ENCODE data around the gene CLDN22. TPM values are rescaled to one million over a fixed set of nuclear protein-coding genes. Genes with fewer than 3 reads are reported as not detected.

The CLDN22 gene
- total and polyA plus RNA-seq, 2 of the 8 experiments (the other 6 are each of a cell fraction or from before 2014, with no cell fraction given): not detected

DNA sequence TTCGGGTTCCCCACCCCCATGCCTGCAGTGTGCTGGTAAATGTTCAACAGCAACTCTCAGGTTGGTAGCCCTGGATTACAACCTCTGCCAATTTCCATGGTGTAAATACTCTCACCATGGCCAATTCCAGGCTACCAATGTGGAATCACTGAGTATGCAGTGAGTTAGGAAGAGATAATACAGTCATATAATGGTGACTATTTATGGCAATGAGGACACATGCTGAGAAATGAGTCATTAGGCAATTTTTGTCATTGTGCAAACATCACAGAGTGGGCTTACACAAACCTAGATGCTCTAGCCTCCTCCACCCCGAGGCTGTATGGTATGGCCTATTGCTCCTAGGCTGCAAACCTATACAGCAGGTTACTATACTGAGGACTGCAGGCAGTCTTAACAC lies 6.8 kb upstream of the CLDN22 start:
- H3K4ac ChIP-seq (replicated peaks; ENCODE audit: insufficient read length, low read depth, low read length): no peak overlapping the region
- H3K4me3 ChIP-seq (ENCODE audit: extremely low read depth in 1 of 4, insufficient read depth in 2 of 4, low read depth in 3 of 4, low read length in 4 of 4): no peak overlapping the region
- H2BK12ac ChIP-seq (ENCODE audit: low read depth, low read length): no peak overlapping the region
- no peak overlapping the region for H4K5ac ChIP-seq (ENCODE audit: insufficient read length, low read depth, low read length)
- no peak overlapping the region for H2AFZ ChIP-seq (ENCODE audit: low read length)
- H3K9me3 ChIP-seq (ENCODE audit: insufficient read depth in 2 of 2, low read depth in 1 of 2, low read length in 1 of 2): peaks cover 5 to 6% of the 10 kb centered on the region in 2 experiments; a peak in 1 of 4 replicates
- no peak overlapping the region for H3K4me2 ChIP-seq (ENCODE audit: insufficient read depth in 1 of 2, low read depth in 2 of 2, low read length in 2 of 2)
- TF ChIP-seq POLR2A (IDR thresholded peaks at IDR 0.05; ENCODE audit: control extremely low read depth in 1 of 2, low read depth in 2 of 2, low read length in 2 of 2): no peak
- TF ChIP-seq ZNF274 (IDR thresholded peaks at IDR 0.05; ENCODE audit: borderline replicate concordance, extremely low read depth, low read length): no peak
- no peak for TF ChIP-seq MAFK (IDR thresholded peaks at IDR 0.05; ENCODE audit: low read depth, low read length)
- no peak for TF ChIP-seq CBX5 (IDR thresholded peaks at IDR 0.05; ENCODE audit: low read depth, low read length)
- no peaks in the 10 kb centered on the region for H3K79me1 ChIP-seq (ENCODE audit: low read depth, low read length)
- FAIRE-seq (no peak), DNase-seq (ENCODE audit: low read depth in 1 of 2, low spot score in 2 of 2) (no peak)
- no peak overlapping the region for H3K23ac ChIP-seq (ENCODE audit: insufficient read length)
- no peak overlapping the region for H2AK5ac ChIP-seq (ENCODE audit: low read depth, low read length)
- WGBS, 2 experiments (ENCODE audit: extremely low coverage in 1 of 2, insufficient coverage in 1 of 2, insufficient read length in 1 of 2, insufficient replicate concordance in 2 of 2, low coverage in 1 of 2, low lambda C conversion rate in 2 of 2, missing lambda C conversion rate in 1 of 2): 83% methylated on average over 2 of the region's 2 CpGs; no CpG with 5 or more reads in 1 of the 2 experiments
- H3K9ac ChIP-seq (replicated peaks in 1 of 4; ENCODE audit: extremely low read depth in 1 of 4, low read depth in 3 of 4, low read length in 3 of 4): no peak overlapping the region
- H4K8ac ChIP-seq (ENCODE audit: extremely low read depth, insufficient read depth, low read length): no peak overlapping the region
- H3K27ac ChIP-seq (ENCODE audit: low read depth, low read length): no peak overlapping the region
- H2BK5ac ChIP-seq (ENCODE audit: low read depth, low read length): no peak overlapping the region
- no peaks in the 10 kb centered on the region for H3K27me3 ChIP-seq (replicated peaks in 1 of 4; ENCODE audit: control insufficient read depth in 3 of 4, extremely low read depth in 1 of 4, insufficient read depth in 3 of 4, low read length in 3 of 4)
- no peaks in the 10 kb centered on the region for H3K4me1 ChIP-seq (replicated peaks in 1 of 4; ENCODE audit: control insufficient read depth in 3 of 4, insufficient read depth in 4 of 4, low read length in 3 of 4)
- no peaks in the 10 kb centered on the region for H4K20me1 ChIP-seq (replicated peaks in 1 of 2; ENCODE audit: control insufficient read depth in 1 of 2, insufficient read depth in 2 of 2, low read length in 2 of 2)
- H2BK120ac ChIP-seq (replicated peaks; ENCODE audit: low read depth, low read length): no peak overlapping the region
- H3K18ac ChIP-seq (ENCODE audit: extremely low read depth, low read length): no peak overlapping the region
- H3K23me2 ChIP-seq (ENCODE audit: low read depth, low read length): no peaks in the 10 kb centered on the region
- H2BK20ac ChIP-seq (ENCODE audit: low read length): no peak overlapping the region
- H3K56ac ChIP-seq (replicated peaks; ENCODE audit: insufficient read length, low read depth, low read length): no peak overlapping the region
- ChIA-PET POLR2A (ENCODE audit: partially characterized antibody) (no interaction called here), CTCF (ENCODE audit: partially characterized antibody) (no interaction called here)
- no peak overlapping the region for H4K91ac ChIP-seq (replicated peaks; ENCODE audit: insufficient read length, low read length)
- no peaks in the 10 kb centered on the region for H3K36me3 ChIP-seq (ENCODE audit: control insufficient read depth in 2 of 4, insufficient read depth in 4 of 4, low read length in 3 of 4)
- no peak overlapping the region for H3K14ac ChIP-seq (ENCODE audit: insufficient read length)
- no peak overlapping the region for H2BK15ac ChIP-seq (ENCODE audit: low read length)
- no peaks in the 10 kb centered on the region for H3K79me2 ChIP-seq (ENCODE audit: control insufficient read depth in 1 of 2, insufficient read depth in 2 of 2, low read length in 2 of 2)

Data from H1 (cell line).